A204.1 (cell line): ENCODE measurements around the gene TMEM238L.
A peak's percentile ranks its signal among the peaks of the same experiment; 100 is the strongest.
"Not testable (repeated sequence)": the region's sequence is repeated elsewhere in the genome, so short reads cannot be mapped to it uniquely, and the experiment has no call there.

ENCODE experiments used
- FAIRE-seq: peaks from 2 replicates; lab custom pipeline; 2012; peaks lifted over from hg19 to GRCh38; lab: Jason Lieb, UNC

The TMEM238L gene

GRCh38 chr17:10803830-10804475 lies at the start of gene TMEM238L:
Gene TMEM238L, minus strand, starts transcription at chr17:10804099. Its CDS starts 136 bp downstream, at chr17:10803963.
- FAIRE-seq, result no peak

GRCh38 chr17:10846636-10847035 lies 42.7 kb upstream of the TMEM238L start:
- FAIRE-seq, result not testable (repeated sequence)

- FAIRE-seq, result no peak
Measured at GRCh38 chr17:10845388-10845751, 41.5 kb upstream of the TMEM238L start.

- FAIRE-seq, result peak; percentile 68
Measured at GRCh38 chr17:10844621-10845387, 40.9 kb upstream of the TMEM238L start.

GRCh38 chr17:10843811-10844210 lies 39.9 kb upstream of the TMEM238L start:
- FAIRE-seq, result no peak

GRCh38 chr17:10842658-10843057 lies 38.8 kb upstream of the TMEM238L start:
- FAIRE-seq, result no peak

- no peak for FAIRE-seq
Measured at GRCh38 chr17:10838682-10839081, 34.8 kb upstream of the TMEM238L start.

- no peak for FAIRE-seq
Measured at GRCh38 chr17:10837921-10838320, 34.0 kb upstream of the TMEM238L start, which contains the start of gene PIRT. Gene PIRT, minus strand, starts transcription at chr17:10838087. Its CDS starts 12,442 bp downstream, at chr17:10825645.

- no peak for FAIRE-seq
Measured at GRCh38 chr17:10836966-10837590, 33.2 kb upstream of the TMEM238L start.

GRCh38 chr17:10836145-10836544 lies 32.2 kb upstream of the TMEM238L start:
- no peak for FAIRE-seq

GRCh38 chr17:10831696-10832095 lies 27.8 kb upstream of the TMEM238L start:
- FAIRE-seq, result no peak

- no peak for FAIRE-seq
Measured at GRCh38 chr17:10827898-10828552, 24.1 kb upstream of the TMEM238L start.

- no peak for FAIRE-seq
Measured at GRCh38 chr17:10824874-10825273, 21.0 kb upstream of the TMEM238L start.

- FAIRE-seq, result no peak
Measured at GRCh38 chr17:10821770-10822169, 17.9 kb upstream of the TMEM238L start.

GRCh38 chr17:10821054-10821453 lies 17.2 kb upstream of the TMEM238L start:
- FAIRE-seq, result no peak

GRCh38 chr17:10815319-10815718 lies 11.4 kb upstream of the TMEM238L start:
- FAIRE-seq, result no peak

GRCh38 chr17:10814075-10814474 lies 10.2 kb upstream of the TMEM238L start:
- FAIRE-seq, result no peak

GRCh38 chr17:10812674-10813073 lies 8.8 kb upstream of the TMEM238L start:
- no peak for FAIRE-seq

GRCh38 chr17:10809605-10810004 lies 5.7 kb upstream of the TMEM238L start:
- no peak for FAIRE-seq

GRCh38 chr17:10807704-10808128 lies 3.8 kb upstream of the TMEM238L start:
- FAIRE-seq, result no peak

- no peak for FAIRE-seq
Measured at GRCh38 chr17:10806545-10807262, 2.8 kb upstream of the TMEM238L start.

- FAIRE-seq, result no peak
Measured at GRCh38 chr17:10805911-10806310, 2.0 kb upstream of the TMEM238L start.
